ENCODE data around the gene UBE2B. TPM values are rescaled to one million over a fixed set of nuclear protein-coding genes. Genes with fewer than 3 reads are reported as not detected.
A peak's percentile ranks its signal among the peaks of the same experiment; 100 is the strongest.

Gene UBE2B
- 94.5 and 128 TPM in 2 replicates for polyA plus RNA-seq
- polyA minus RNA-seq = 65.0 and 95.4 TPM in 2 replicates

GRCh38 chr5:134370871-134371833 is at the start of gene UBE2B:
Gene UBE2B, plus strand, starts transcription at chr5:134371569. Its CDS starts 27 bp downstream, at chr5:134371596.
- Histone ChIP-seq H4K20me1 (ENCODE audit: insufficient read depth) (no peaks in the 10 kb centered on the region), H3F3A (ENCODE audit: insufficient read depth, low read length, poor library complexity, severe bottlenecking) (no peaks in the 10 kb centered on the region), H3K79me2 (replicated peaks; ENCODE audit: insufficient read depth, low read length) (peaks cover 50% of the 10 kb centered on the region), H2AFZ (ENCODE audit: low read depth, low read length) (peak within 1 kb of the TSS; percentile 86), H3K4me2 (ENCODE audit: low read length) (peak within 1 kb of the TSS; percentile 79), H3K9ac (ENCODE audit: low read length) (peak within 1 kb of the TSS; percentile 100), H3K27me3 (ENCODE audit: insufficient read depth, low read depth, low read length) (no peaks in the 10 kb centered on the region), H3K36me3 (ENCODE audit: insufficient read depth, low read length) (no peaks in the 10 kb centered on the region), H3K9me2 (ENCODE audit: insufficient read depth, low read length) (no peaks in the 10 kb centered on the region), H3K9me3 (ENCODE audit: low read length) (no peaks in the 10 kb centered on the region), H3K27ac (ENCODE audit: low read length) (peak within 1 kb of the TSS; percentile 98), H3K4me3 (ENCODE audit: low read length) (peak within 1 kb of the TSS; percentile 99)
- peak; percentile 30 for TF ChIP-seq SMC3 (conservative IDR thresholded peaks at IDR 0.05; ENCODE audit: poor library complexity)
- peak; percentile 63 for TF ChIP-seq MXI1 (conservative IDR thresholded peaks at IDR 0.05; ENCODE audit: poor library complexity, severe bottlenecking)
- TF ChIP-seq, protein P1, sequence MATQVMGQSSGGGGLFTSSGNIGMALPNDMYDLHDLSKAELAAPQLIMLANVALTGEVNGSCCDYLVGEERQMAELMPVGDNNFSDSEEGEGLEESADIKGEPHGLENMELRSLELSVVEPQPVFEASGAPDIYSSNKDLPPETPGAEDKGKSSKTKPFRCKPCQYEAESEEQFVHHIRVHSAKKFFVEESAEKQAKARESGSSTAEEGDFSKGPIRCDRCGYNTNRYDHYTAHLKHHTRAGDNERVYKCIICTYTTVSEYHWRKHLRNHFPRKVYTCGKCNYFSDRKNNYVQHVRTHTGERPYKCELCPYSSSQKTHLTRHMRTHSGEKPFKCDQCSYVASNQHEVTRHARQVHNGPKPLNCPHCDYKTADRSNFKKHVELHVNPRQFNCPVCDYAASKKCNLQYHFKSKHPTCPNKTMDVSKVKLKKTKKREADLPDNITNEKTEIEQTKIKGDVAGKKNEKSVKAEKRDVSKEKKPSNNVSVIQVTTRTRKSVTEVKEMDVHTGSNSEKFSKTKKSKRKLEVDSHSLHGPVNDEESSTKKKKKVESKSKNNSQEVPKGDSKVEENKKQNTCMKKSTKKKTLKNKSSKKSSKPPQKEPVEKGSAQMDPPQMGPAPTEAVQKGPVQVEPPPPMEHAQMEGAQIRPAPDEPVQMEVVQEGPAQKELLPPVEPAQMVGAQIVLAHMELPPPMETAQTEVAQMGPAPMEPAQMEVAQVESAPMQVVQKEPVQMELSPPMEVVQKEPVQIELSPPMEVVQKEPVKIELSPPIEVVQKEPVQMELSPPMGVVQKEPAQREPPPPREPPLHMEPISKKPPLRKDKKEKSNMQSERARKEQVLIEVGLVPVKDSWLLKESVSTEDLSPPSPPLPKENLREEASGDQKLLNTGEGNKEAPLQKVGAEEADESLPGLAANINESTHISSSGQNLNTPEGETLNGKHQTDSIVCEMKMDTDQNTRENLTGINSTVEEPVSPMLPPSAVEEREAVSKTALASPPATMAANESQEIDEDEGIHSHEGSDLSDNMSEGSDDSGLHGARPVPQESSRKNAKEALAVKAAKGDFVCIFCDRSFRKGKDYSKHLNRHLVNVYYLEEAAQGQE (IDR thresholded peaks at IDR 0.05; ENCODE audit: borderline replicate concordance) = peak; percentile 92
- no peak for TF ChIP-seq RAD21 (conservative IDR thresholded peaks at IDR 0.05)
- TF ChIP-seq CTCF (IDR thresholded peaks at IDR 0.05; ENCODE audit: poor library complexity, severe bottlenecking) = no peak
- peak; percentile 86 for TF ChIP-seq POLR2AphosphoS5 (IDR thresholded peaks at IDR 0.05)
- TF ChIP-seq EP300 (conservative IDR thresholded peaks at IDR 0.05; ENCODE audit: poor library complexity, severe bottlenecking) = peak; percentile 86
- TF ChIP-seq EZH2 (IDR thresholded peaks at IDR 0.05; ENCODE audit: borderline replicate concordance, insufficient read depth, low read length, poor library complexity, severe bottlenecking) = no peak
- peak; percentile 96 for TF ChIP-seq TAF1 (IDR thresholded peaks at IDR 0.05; ENCODE audit: low read depth)

DNA sequence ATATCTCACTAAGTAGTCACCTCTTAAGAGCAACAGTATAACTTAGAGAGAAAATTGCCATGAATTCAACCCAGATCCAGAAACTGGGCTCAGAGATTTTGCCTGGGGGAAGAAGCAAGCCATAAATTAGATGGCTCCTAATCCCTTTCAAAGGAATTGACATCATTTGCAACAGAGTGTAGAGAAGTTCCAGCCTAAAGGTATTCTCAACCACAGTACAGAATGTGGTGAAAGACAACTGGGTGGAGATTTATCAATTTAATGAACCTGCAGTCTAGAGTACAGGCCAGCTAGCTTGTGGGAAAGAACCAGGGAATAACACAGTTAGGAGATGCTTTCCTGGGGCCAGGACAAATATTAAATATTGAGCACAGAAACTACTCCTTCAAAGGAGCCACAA is 44.0 kb upstream of the UBE2B start:
- no peaks in the 10 kb centered on the region for H3F3A ChIP-seq (ENCODE audit: insufficient read depth, low read length, poor library complexity, severe bottlenecking)
- H3K27ac ChIP-seq (ENCODE audit: low read length) = no peak overlapping the region
- H3K9me3 ChIP-seq (ENCODE audit: low read length) = peaks cover 13% of the 10 kb centered on the region
- no peaks in the 10 kb centered on the region for H3K79me2 ChIP-seq (replicated peaks; ENCODE audit: insufficient read depth, low read length)
- no peak overlapping the region for H3K4me2 ChIP-seq (ENCODE audit: low read length)
- no peak overlapping the region for H3K4me3 ChIP-seq (ENCODE audit: low read length)
- no peaks in the 10 kb centered on the region for H3K36me3 ChIP-seq (ENCODE audit: insufficient read depth, low read length)
- H2AFZ ChIP-seq (ENCODE audit: low read depth, low read length) = no peak overlapping the region
- no peaks in the 10 kb centered on the region for H3K27me3 ChIP-seq (ENCODE audit: insufficient read depth, low read depth, low read length)
- no peaks in the 10 kb centered on the region for H4K20me1 ChIP-seq (ENCODE audit: insufficient read depth)
- no peaks in the 10 kb centered on the region for H3K9me2 ChIP-seq (ENCODE audit: insufficient read depth, low read length)
- TF ChIP-seq MXI1 (conservative IDR thresholded peaks at IDR 0.05; ENCODE audit: poor library complexity, severe bottlenecking) (no peak), CTCF (IDR thresholded peaks at IDR 0.05; ENCODE audit: poor library complexity, severe bottlenecking) (no peak), EP300 (conservative IDR thresholded peaks at IDR 0.05; ENCODE audit: poor library complexity, severe bottlenecking) (no peak), SMC3 (conservative IDR thresholded peaks at IDR 0.05; ENCODE audit: poor library complexity) (no peak), EZH2 (IDR thresholded peaks at IDR 0.05; ENCODE audit: borderline replicate concordance, insufficient read depth, low read length, poor library complexity, severe bottlenecking) (no peak), TAF1 (IDR thresholded peaks at IDR 0.05; ENCODE audit: low read depth) (no peak)
- H3K9ac ChIP-seq (ENCODE audit: low read length) = no peak overlapping the region
